Neutrophil (primary cell): Measurements from ENCODE around the gene UMAD1.

ENCODE experiments used
- H3K27ac ChIP-seq: fragments of 200-600 bp; sonication (generic); 2 replicates; pipeline ENCODE4 v1.5.1; 2016; ENCODE audit warnings: mild to moderate bottlenecking, moderate library complexity
- H3K27me3 ChIP-seq: fragments of 200-600 bp; sonication (generic); 2 replicates; pipeline ENCODE4 v1.6.0; 2016; ENCODE audit warnings: mild to moderate bottlenecking
- H3K36me3 ChIP-seq: fragments of 200-600 bp; sonication (generic); 2 replicates; pipeline ENCODE4 v1.5.1; 2017
- H3K4me1 ChIP-seq, 2 experiments: fragments of 200-600 bp in 1 of 2; sonication (generic) in 1 of 2; 1 replicate in 1 of 2; 2 replicates in 1 of 2; pipeline versions ENCODE4 v1.5.1 to v1.6.1; 2013 to 2016; ENCODE audit warnings: low read depth in 1 of 2, low read length in 1 of 2, mild to moderate bottlenecking in 1 of 2, moderate library complexity in 1 of 2; ENCODE audit not compliant: control insufficient read depth in 1 of 2, insufficient read depth in 1 of 2
- H3K4me3 ChIP-seq, 2 experiments: fragments of 200-600 bp in 1 of 2; sonication (generic) in 1 of 2; 1 replicate in 1 of 2; 2 replicates in 1 of 2; pipeline ENCODE4 v1.5.1; 2013 to 2016; ENCODE audit warnings: low read depth in 1 of 2, low read length in 1 of 2, mild to moderate bottlenecking in 1 of 2, moderate library complexity in 1 of 2
- H3K9me3 ChIP-seq: fragments of 200-600 bp; sonication (generic); 2 replicates; pipeline ENCODE4 v1.5.1; 2016
- CTCF ChIP-seq: fragments of 200-600 bp; sonication (generic); IDR thresholded peaks from 2 replicates; pipeline ENCODE4 v1.5.1; 2016; ENCODE audit warnings: antibody characterized with exemption

Gene UMAD1

GRCh38 chr7:7693881-7694280, 53.3 kb downstream of the UMAD1 start:
- Histone ChIP-seq H3K36me3 (no peaks in the 10 kb centered on the region), H3K9me3 (no peaks in the 10 kb centered on the region), H3K4me1 (peaks cover 0 to 8% of the 10 kb centered on the region in 2 experiments), H3K27ac (no peak overlapping the region), H3K27me3 (no peaks in the 10 kb centered on the region), H3K4me3 (no peak overlapping the region)
- TF ChIP-seq CTCF, result no peak

GRCh38 chr7:7694542-7694941, 54.0 kb downstream of the UMAD1 start:
- no peaks in the 10 kb centered on the region for H3K27me3 ChIP-seq
- no peaks in the 10 kb centered on the region for H3K9me3 ChIP-seq
- H3K36me3 ChIP-seq, result no peaks in the 10 kb centered on the region
- no peak for TF ChIP-seq CTCF
- peaks cover 0 to 1% of the 10 kb centered on the region in 2 experiments for H3K4me1 ChIP-seq
- no peak overlapping the region for H3K27ac ChIP-seq
- no peak overlapping the region for H3K4me3 ChIP-seq

GRCh38 chr7:7695111-7695817, 54.7 kb downstream of the UMAD1 start:
- H3K27ac ChIP-seq, result no peak overlapping the region
- H3K36me3 ChIP-seq, result no peaks in the 10 kb centered on the region
- H3K4me3 ChIP-seq, result no peak overlapping the region
- no peak for TF ChIP-seq CTCF
- no peaks in the 10 kb centered on the region for H3K4me1 ChIP-seq
- no peaks in the 10 kb centered on the region for H3K9me3 ChIP-seq
- no peaks in the 10 kb centered on the region for H3K27me3 ChIP-seq

GRCh38 chr7:7696458-7697119, 56.0 kb downstream of the UMAD1 start:
- no peaks in the 10 kb centered on the region for H3K4me1 ChIP-seq
- H3K4me3 ChIP-seq, result no peak overlapping the region
- no peak for TF ChIP-seq CTCF
- no peaks in the 10 kb centered on the region for H3K36me3 ChIP-seq
- H3K27ac ChIP-seq, result no peak overlapping the region
- H3K9me3 ChIP-seq, result no peaks in the 10 kb centered on the region
- H3K27me3 ChIP-seq, result no peaks in the 10 kb centered on the region

- Histone ChIP-seq H3K27ac (no peak overlapping the region), H3K4me1 (no peaks in the 10 kb centered on the region)
- no peak for TF ChIP-seq CTCF
Measured at GRCh38 chr7:7698930-7699329, 58.4 kb downstream of the UMAD1 start.

More at GRCh38 chr7:7698930-7699329, 58.4 kb downstream of the UMAD1 start:
- no peaks in the 10 kb centered on the region for H3K27me3 ChIP-seq
- no peaks in the 10 kb centered on the region for H3K9me3 ChIP-seq
- no peak overlapping the region for H3K4me3 ChIP-seq
- H3K36me3 ChIP-seq, result no peaks in the 10 kb centered on the region
